Stimulated activated CD4-positive, alpha-beta T cell treated with anti-CD3 and anti-CD28 coated beads, Interleukin-1b, Interleukin-23, amount 100 ng/mL, for 4 hours (primary cell): ENCODE data around the gene COTL1.
A peak's percentile ranks its signal among the peaks of the same experiment; 100 is the strongest.
"Not testable (repeated sequence)": the region's sequence is repeated elsewhere in the genome, so short reads cannot be mapped to it uniquely, and the experiment has no call there.

ENCODE experiments used
- DNase-seq, 2 donors: peaks; one replicate each; pipeline ENCODE4 v3.0.0-alpha.2; 2020; ENCODE audit warnings: low read depth in 2 of 2

Gene COTL1

DNA sequence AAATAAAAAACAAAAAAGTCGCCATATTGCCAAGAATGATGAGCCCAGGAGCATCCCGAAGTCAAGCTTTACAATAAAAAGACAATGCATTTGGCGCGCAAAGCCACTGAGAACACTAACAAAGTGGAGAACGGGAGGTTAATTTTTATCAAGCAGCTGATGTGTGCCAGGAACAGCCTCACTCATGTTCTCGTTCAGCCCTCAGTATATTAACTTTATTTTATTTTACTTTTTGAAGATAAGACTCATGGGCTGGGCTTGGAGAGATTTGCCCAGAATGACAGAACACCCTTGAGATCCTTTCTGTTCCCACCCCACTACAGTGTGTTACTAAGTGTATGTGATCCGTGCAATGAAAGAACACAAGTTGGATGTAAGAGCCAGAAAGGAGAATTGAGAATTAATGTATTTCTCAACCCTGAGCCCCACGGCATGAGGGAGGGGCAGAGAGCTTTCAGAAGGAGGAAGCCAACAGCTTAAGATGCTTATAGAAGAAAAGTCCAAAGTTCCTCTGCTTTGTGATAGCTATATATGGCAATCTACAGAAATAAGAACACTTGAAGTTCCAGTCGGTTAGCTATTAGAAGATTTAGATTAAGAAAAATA is 48.4 kb downstream of the COTL1 start:
- no peak for DNase-seq

GRCh38 chr16:84568066-84568465 is 49.8 kb downstream of the COTL1 start:
- DNase-seq, result no peak

- DNase-seq, result no peak
Observed at GRCh38 chr16:84567286-84567962, 50.5 kb downstream of the COTL1 start.

DNA sequence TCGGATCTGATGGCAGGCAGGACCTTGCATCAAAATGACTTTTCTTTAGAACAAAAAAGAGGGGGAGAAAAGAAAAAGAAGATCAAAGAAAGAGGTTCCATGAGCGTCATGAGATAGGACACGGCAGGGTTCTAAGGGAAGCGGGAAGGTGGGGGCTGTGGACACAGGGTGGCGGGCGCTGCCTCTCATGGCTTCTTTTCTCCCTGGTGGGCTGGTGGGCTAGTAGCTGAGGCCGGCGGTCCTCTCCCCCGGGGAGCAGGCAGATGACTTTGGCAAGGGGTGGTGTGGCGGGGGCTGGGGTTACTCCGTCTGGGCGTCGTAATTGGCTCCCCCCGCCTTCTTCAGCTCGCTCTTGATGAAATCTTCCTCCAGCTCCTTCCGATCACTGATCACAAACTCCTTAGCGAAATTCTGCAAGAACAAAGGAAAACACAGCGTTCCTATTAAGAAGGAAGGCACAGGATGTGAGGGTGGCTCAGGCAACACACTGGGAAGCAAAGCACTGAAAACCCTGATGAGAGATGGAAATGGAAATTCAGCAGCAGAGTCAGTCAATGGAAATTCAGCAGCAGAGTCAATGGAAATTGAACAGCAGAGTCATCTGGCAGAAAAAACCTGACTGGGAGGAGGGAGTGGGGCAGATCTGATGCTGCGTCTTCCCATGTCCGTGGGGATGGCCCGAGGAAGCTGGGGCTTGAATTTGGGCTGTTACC is 51.2 kb downstream of the COTL1 start:
- DNase-seq, result no peak

- DNase-seq, result no peak
Observed at GRCh38 chr16:84565669-84566495, 52.0 kb downstream of the COTL1 start.

DNA sequence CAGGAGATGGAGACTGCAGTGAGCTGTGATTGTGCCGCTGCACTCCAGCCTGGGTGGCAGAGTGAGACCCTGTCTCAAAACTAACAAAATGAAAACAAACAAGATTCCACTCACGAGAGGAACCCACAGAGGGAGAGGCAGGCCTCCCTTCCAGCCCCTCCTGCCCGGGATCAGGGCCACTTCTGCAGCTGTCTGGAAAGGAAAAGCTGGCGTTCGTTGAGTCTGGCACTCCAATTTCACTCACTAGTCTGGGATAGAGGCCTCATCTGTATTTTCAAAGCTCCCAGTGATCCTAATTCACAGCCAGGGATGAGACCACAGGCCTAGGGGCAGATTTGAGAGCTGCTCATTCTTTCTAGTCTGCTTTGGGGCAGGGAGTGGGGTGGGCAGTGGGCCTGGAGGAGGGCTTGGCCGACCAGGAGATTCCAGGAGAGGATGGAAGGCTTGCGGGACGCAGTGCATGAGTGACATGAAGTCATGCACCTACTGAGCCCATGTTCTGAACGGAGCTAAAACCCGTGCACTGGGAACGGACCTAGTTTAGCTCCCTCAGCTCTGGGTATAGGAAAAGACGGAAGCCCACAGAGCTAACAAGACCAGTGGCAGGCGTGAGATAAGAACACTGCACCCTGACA is 54.0 kb downstream of the COTL1 start:
- no peak for DNase-seq

DNA sequence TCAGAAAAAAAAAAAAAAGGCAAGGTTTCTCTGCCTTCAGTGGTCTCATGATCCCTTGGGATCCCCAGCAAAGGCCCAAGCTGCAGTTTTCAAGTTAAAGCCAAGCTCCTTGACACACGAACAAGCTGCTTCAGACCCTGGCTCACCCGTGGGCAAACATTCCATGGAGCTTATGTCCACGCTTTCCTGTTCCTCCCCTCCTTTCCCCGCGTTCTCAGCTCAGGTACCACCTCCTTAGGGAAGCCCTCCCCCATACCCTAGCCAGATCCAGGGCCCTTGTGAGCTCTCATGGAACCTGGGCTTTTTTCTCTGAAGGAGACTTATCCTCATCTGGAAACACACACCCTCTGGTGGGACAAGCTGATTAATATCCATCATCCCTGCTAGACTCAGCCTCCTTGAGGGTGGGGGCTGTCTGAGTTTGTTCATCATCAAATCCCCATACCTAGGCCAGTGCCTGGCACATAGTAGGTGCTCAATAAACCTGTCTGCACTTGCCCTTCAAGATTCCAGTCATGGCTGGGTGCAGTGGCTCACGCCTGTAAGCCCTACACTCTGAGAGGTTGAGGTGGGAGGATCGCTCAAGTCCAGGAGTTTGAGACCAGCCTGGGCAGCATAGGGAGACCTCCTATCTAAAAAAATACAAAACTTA is 54.7 kb downstream of the COTL1 start:
- no peak for DNase-seq

DNA sequence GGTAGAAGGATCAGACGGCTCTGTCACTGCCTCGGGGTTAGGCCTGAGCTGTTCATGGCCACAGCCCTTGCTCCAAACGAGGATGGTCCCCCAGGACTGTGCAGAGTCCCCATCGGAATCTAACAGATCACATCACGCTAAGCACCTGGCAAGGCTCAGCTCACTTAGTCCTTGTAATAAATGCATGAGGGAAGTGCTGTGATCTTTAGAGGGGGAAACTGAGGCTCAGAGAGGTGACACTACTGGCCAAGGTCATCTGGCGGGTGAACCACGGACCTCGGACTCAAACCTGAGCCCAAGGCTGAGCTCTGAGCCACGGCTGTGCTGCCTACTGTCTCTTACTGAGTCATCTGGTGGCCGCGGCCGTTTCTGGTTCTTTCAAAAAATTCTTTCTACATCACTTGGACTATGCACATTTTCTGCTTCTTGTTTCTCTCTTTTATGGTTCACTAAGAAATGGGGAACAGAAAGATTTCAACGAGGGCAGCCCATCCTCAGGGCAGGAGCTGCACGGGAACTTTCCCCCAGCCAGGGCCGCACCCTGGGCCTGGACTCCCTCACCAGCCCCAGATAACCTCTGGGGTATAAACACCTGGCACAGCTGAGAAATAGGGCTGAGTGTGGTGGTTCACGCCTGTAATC is 55.6 kb downstream of the COTL1 start:
- no peak for DNase-seq

- DNase-seq, result no peak
Observed at GRCh38 chr16:84561291-84561690, 56.6 kb downstream of the COTL1 start.

DNA sequence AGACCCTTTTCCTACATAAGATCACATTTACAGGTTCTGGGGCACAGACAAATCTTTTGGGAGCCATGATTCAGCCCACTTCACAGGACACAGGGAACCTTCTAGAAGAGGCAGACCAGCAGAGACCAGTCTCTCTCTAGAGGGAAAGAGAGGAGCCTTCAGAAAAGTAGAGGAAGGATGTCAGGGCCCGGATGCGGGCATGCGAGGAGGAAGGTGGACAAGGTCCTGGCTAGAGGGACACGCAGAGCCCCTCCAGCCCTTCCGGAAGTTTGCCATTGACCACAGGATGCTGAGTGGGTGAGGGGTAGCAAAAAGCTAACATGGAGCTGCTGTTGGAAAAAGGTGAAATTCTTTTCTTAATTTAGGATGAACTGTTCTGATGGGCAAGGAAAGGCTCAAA is 57.6 kb downstream of the COTL1 start:
- DNase-seq, result no peak

GRCh38 chr16:84559311-84559932 is 58.5 kb downstream of the COTL1 start:
- DNase-seq, result no peak

DNA sequence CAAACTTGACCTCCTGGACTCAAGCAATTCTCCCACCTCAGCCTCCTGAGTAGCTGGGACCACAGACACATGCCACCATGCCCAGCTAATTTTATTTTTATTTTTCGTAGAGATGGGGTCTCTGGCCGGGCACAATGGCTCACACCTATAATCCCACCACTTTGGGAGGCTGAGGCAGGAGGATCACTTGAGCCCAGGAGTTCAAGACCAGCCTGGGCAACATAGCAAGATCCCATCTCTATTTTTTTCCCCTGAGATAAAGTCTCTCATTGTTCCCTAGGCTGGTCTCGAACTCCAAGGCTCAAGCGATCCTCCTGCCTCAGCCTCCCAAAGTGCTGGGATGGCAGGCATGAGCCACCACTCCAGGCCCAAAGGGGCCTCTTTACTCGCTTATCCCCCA is 59.0 kb downstream of the COTL1 start:
- DNase-seq, result not testable (repeated sequence)

- no peak for DNase-seq
Observed at GRCh38 chr16:84557504-84557903, 60.4 kb downstream of the COTL1 start.

DNA sequence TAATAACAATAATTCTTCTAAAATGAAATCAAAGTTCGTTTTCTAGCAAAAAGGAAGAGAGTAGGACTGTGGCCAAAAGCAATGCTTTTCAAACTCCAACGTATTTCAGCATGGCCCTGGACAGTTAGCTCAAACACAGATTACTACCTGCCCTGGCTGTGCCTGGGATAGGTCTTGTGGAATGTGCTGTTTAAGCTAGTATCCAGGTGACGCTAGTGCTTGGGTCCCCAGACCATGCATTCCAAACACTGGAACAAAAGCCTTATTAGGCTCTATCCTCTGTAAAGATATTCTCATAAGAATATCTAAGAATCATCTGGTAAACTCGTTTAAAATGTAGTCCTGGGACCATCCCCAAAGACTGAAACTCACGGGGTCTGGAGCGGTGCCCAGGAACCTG is 60.8 kb downstream of the COTL1 start:
- no peak for DNase-seq

DNA sequence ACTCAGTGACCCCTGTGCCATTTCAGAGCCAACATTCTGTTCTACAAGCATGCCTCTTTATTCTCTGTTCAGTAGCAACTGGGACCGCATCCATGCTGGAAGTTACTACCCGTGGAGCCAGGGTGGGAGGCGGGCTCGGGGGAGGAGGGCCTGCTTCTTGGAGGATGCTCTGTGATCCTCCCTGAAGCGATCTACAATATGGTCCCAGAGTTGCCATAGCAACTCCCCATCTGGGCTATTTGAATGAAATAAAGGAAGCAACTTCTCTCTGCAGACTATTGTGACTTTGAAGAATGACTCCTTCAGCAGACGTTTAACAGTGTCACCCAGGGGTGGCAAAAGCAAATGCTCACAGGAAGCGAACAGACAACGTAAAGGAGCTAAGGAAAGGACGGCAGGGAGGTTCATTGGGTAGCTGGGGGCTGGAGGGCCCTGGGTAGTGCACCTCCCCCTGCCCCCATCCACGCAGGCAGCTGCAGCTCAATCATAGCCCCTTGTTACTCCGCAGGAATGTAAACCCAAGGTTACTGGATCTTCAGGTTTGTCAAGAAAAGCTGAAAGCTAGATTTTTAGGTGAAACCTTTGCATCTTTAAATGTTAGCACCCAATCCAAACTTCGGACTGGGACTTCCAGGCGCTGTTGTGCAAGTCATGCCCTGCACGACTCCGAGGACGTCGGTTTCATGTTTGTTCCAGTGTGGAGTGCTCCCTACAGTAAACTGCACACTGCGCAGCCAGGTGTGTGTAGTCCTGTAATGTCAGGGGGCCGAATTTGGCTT is 62.3 kb downstream of the COTL1 start:
- no peak for DNase-seq

- DNase-seq, result no peak
Observed at GRCh38 chr16:84554627-84555328, 63.1 kb downstream of the COTL1 start.

- peak in 1 of 2 donors; percentile 14 for DNase-seq
Observed at GRCh38 chr16:84553873-84554399, 63.9 kb downstream of the COTL1 start.

DNA sequence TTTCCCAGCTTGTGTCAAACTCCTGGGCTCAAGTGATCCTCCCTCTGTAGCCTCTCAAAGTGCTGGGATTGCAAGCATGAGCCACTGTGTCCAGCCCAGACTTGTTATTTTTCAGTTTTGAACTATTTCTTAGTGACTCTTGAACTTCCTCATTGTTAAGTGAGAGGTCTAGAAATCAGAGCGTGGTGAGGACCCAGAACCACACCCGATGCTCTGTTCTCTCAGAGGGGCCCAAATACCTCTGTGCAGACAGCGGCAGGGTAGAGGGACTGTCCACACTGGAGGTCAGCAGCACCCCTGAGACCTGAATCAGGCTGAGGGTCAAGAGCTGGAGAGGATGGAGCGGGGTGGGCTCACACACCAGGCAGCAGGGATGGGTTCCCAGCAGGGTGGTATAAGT is 65.7 kb downstream of the COTL1 start:
- no peak for DNase-seq

DNA sequence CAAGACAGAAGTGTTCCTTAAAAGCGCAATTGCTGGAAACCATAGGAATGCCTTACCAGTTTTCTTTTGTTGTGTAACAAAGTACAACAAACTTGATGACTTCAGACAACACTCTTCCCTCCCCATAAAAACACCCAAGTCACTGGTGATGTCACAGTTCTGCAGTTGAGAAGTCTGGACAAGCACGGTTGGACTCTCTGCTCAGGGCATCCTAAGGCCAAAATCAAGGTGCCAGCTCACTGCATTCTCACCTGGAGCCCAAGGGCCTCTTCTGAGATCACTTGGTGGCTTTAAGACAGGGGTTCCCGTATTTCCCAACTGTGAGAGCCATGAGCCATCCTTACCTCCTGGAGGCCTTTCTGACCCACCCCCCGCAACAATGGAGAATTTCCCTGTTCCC is 67.8 kb downstream of the COTL1 start:
- no peak for DNase-seq
